Stimulated activated naive CD8-positive, alpha-beta T cell treated with anti-CD3 and anti-CD28 coated beads, Interleukin-15, Interleukin-2, amounts not matched to agents 100 U/mL and 50 U/mL, for 24 hours (primary cell): Measurements from ENCODE around the gene OXCT1.
"Not testable (repeated sequence)": the region's sequence is repeated elsewhere in the genome, so short reads cannot be mapped to it uniquely, and the experiment has no call there.

Source experiments
- ATAC-seq: fragments of 150-1000 bp; cut with Tn5 transposase; one replicate; pipeline ENCODE4 v1.10.0; 2021
- DNase-seq: peaks from one replicate; pipeline ENCODE4 v3.0.0; 2021

The OXCT1 gene

GRCh38 chr5:41773799-41774198 lies 96.4 kb downstream of the OXCT1 start:
- no peak for DNase-seq
- no peak for ATAC-seq

GRCh38 chr5:41772785-41773442 lies 97.3 kb downstream of the OXCT1 start:
- DNase-seq = no peak
- no peak for ATAC-seq

- DNase-seq = no peak
- no peak for ATAC-seq
Observed at GRCh38 chr5:41772056-41772455, 98.2 kb downstream of the OXCT1 start.

- ATAC-seq = no peak
- no peak for DNase-seq
Observed at GRCh38 chr5:41770799-41771198, 99.4 kb downstream of the OXCT1 start.

- ATAC-seq = no peak
- DNase-seq = no peak
Observed at GRCh38 chr5:41768692-41769091, 101.5 kb downstream of the OXCT1 start.

- no peak for DNase-seq
- no peak for ATAC-seq
Observed at GRCh38 chr5:41764650-41765049, 105.6 kb downstream of the OXCT1 start.

- DNase-seq (no peak), ATAC-seq (no peak)
Observed at GRCh38 chr5:41763574-41763973, 106.7 kb downstream of the OXCT1 start.

GRCh38 chr5:41763081-41763480 lies 107.1 kb downstream of the OXCT1 start:
- DNase-seq = no peak
- ATAC-seq = no peak

- DNase-seq (no peak), ATAC-seq (no peak)
Observed at GRCh38 chr5:41762426-41762825, 107.8 kb downstream of the OXCT1 start.

GRCh38 chr5:41761663-41762062 lies 108.6 kb downstream of the OXCT1 start:
- DNase-seq = no peak
- ATAC-seq = no peak

- ATAC-seq (no peak), DNase-seq (no peak)
Observed at GRCh38 chr5:41755705-41756104, 114.5 kb downstream of the OXCT1 start.

- ATAC-seq = no peak
Observed at GRCh38 chr5:41754857-41755256, 115.4 kb downstream of the OXCT1 start.

GRCh38 chr5:41751867-41752266 lies 118.4 kb downstream of the OXCT1 start:
- peak; percentile 56 for ATAC-seq

More at GRCh38 chr5:41754857-41755256, 115.4 kb downstream of the OXCT1 start:
- DNase-seq = no peak

GRCh38 chr5:41748631-41749030 lies 121.6 kb downstream of the OXCT1 start:
- DNase-seq (peak; percentile 21), ATAC-seq (peak; percentile 98)

More at GRCh38 chr5:41751867-41752266, 118.4 kb downstream of the OXCT1 start:
- no peak for DNase-seq

GRCh38 chr5:41747708-41748107 lies 122.5 kb downstream of the OXCT1 start:
- ATAC-seq (no peak), DNase-seq (no peak)

- no peak for ATAC-seq
Observed at GRCh38 chr5:41747301-41747700, 122.9 kb downstream of the OXCT1 start.

GRCh38 chr5:41742608-41743007 lies 127.6 kb downstream of the OXCT1 start:
- ATAC-seq, DNase-seq: not testable (repeated sequence)

More at GRCh38 chr5:41747301-41747700, 122.9 kb downstream of the OXCT1 start:
- DNase-seq = no peak

- DNase-seq (no peak), ATAC-seq (no peak)
Observed at GRCh38 chr5:41738710-41739354, 131.4 kb downstream of the OXCT1 start.

GRCh38 chr5:41736641-41737040 lies 133.6 kb downstream of the OXCT1 start:
- ATAC-seq (no peak), DNase-seq (no peak)

GRCh38 chr5:41735213-41735612 lies 135.0 kb downstream of the OXCT1 start:
- no peak for DNase-seq
- ATAC-seq = peak; percentile 32

GRCh38 chr5:41729381-41729780 lies 140.8 kb downstream of the OXCT1 start:
- not testable (repeated sequence) for ATAC-seq, DNase-seq

GRCh38 chr5:41728281-41728680 lies 141.9 kb downstream of the OXCT1 start:
- no peak for ATAC-seq

GRCh38 chr5:41722359-41722950 lies 147.8 kb downstream of the OXCT1 start:
- DNase-seq (no peak), ATAC-seq (peak; percentile 23)

More at GRCh38 chr5:41728281-41728680, 141.9 kb downstream of the OXCT1 start:
- DNase-seq = no peak
